DMS53 (cell line): ENCODE data around the gene ANKRD33B.

Experiments used
- DNase-seq: peaks from one replicate; lab custom pipeline; 2025; lab: John Stamatoyannopoulos, UW

The ANKRD33B gene

DNA sequence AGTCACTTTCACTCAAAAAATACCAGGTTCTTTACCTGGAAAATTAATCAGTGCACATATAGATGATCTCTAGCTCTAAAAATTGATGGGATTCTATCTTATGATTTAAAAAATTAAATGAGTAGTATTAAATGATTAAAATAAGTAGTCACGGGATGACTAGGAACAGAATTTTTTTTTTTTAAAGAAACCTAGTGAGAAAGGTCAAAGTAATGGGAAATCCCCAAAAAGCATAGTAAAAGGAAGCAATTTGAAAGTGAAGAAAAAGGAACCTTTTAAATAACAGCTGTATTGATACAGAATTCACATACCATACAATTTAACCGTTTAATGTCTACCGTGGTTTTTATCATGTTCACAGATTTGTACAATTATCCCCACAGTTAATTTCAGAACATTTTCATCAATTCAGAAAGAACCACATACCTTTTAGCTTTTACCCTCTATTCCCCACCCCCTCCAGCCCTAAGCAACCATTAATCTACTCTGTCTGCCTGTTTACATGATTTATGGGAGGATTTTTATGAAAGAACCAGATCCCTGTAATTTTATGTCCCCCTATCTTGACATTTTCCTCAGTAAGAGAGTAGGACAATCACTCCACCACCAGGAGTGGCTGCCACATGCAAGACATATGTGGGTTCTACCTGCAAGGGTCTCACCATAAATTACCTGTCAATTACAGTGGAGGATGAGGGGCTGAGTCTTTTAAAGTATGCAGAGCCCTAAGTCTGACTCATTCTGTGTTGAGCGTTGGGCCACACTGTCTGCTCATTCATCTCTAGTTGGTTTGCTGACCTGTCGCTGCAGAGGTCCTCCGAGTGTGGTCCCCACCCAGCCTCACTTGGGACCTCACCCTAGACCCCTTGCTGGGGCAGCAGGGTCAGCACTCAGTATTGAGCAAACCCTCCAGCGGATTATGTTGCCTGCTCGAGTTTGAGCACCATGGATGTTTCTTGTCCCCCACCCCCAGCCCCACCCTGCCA lies 16.0 kb downstream of the ANKRD33B start:
- no peak for DNase-seq

- no peak for DNase-seq
Observed at GRCh38 chr5:10580531-10581423, 16.9 kb downstream of the ANKRD33B start.

GRCh38 chr5:10581424-10581748 lies 17.5 kb downstream of the ANKRD33B start:
- no peak for DNase-seq

- no peak for DNase-seq
Observed at GRCh38 chr5:10581867-10582511, 18.1 kb downstream of the ANKRD33B start.

DNA sequence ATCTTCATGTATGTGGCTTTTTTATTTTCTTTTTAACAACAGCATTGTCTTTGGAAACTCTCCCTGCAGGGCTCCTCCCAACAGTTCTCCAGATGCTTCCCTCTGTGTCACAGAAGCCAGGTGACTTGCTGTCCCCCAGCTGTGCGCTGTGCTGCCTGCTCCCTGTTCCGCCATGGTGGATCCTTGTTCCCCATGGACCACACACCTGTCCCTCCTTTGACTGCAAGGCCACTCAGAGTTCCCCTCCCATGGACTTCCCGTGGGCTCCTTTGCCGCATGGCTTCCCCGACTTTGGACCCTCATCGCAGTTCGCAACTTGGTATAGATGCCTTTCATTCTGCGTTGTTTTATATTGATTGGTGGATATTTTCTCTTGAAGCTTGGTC lies 18.6 kb downstream of the ANKRD33B start:
- DNase-seq = no peak

GRCh38 chr5:10583663-10584572 lies 20.0 kb downstream of the ANKRD33B start:
- no peak for DNase-seq

DNA sequence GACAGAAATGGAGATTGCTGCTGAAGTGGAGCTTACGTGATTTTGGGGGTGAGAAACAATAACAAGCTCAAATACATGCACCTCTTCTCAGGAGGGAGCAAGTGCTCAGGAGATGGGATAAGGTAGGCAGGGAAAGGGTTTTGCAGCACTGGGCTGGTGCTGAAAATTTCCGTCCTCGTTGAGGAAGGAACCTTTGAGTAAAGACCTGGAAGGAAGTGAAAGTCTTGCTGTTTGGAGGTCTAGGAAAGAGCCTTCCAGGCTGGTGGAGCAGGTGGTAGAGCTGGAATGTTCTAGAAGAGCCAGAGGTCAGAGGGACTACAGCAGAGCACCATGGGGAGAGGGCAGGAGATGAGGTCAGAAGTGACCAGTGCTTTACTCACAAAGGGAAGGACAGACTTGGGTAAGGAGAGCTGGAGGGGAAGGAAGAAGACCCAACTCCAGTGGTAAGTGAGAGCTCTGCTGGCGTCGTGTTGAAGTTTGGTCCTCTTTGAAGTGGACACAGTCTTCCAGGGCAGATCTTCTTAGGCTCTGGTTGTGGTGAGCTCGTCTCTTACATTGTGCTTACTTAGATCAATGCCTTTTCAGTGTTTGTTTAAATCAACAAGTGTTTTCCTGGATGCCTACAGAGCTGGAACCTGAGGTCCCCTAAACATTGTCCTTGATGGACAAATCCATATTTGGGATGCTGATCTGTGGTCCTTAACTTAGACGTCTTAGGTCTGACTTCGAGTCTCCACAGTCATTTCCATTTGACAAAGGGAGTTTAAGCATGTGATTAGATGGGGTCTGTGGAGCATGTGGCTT lies 21.0 kb downstream of the ANKRD33B start:
- no peak for DNase-seq

GRCh38 chr5:10585518-10585915 lies 21.6 kb downstream of the ANKRD33B start:
- DNase-seq = no peak

DNA sequence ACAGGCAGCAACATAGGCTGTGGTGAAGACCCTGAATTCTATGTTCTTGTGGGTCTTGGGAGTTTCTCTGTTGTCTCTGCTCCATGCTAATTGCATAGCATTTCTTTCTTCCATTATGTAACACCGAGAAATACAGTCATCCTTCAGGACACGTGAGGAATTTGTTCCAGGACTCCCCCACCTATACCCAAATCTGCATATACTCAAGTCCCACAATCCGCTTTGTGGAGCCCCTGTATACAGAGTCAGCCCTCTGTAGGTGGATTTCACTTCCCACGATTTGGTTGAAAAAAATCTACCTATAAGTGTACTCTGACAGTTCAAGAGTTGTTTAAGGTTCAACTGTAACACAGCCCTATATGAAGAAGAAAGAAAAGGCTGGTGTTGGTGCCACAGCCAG lies 22.1 kb downstream of the ANKRD33B start:
- DNase-seq = no peak

DNA sequence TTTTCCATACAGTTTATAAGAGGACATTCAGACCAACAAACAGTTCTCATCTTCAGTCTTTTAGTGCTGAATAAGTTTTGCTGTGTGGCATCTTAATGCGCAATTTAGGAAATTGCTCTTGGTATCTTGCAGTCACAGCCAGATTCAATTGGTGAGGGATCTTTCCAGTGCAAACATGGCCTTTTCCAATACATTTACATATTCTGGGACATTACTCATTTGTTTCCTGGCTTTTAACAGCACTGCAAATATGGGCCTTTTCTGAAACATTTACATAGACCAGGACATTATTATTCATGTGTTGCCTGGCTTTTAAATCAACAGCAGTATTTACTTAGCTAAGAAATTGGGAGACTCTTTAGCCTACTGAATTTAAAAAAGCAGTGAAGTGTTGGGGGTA lies 22.7 kb downstream of the ANKRD33B start:
- DNase-seq = no peak

- no peak for DNase-seq
Observed at GRCh38 chr5:10588109-10588775, 24.4 kb downstream of the ANKRD33B start.

DNA sequence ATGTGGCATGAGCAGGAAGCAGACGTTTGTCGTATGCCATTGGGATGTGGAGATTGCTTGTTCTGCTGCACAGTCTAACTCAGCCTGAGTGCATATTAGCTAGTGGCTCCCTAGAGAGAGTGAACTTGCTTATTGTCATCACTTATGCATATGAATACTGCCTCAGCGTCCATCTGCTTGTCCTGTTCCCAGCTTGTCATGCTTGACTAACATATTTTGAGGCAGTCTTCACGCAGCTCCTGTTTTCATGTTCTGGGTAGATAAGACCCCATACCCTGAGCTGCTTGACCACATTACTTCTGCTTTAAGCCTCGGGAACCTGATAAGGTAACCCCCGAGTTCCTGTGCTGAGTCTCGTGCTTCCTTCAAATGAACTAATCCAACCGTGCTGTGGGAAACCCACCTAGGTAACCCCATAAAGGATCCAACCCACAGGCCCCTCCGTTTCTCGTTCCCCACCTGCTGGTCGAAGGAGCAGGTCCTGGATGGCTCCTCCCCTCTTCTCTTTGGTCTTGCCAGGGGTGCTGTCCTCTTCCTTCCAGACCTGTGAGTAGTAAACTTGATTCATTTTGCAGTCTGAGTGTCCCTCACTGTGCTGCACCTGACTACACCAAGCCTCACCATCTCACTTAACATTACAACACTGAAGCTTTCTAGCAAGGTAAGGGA lies 25.0 kb downstream of the ANKRD33B start:
- no peak for DNase-seq

DNA sequence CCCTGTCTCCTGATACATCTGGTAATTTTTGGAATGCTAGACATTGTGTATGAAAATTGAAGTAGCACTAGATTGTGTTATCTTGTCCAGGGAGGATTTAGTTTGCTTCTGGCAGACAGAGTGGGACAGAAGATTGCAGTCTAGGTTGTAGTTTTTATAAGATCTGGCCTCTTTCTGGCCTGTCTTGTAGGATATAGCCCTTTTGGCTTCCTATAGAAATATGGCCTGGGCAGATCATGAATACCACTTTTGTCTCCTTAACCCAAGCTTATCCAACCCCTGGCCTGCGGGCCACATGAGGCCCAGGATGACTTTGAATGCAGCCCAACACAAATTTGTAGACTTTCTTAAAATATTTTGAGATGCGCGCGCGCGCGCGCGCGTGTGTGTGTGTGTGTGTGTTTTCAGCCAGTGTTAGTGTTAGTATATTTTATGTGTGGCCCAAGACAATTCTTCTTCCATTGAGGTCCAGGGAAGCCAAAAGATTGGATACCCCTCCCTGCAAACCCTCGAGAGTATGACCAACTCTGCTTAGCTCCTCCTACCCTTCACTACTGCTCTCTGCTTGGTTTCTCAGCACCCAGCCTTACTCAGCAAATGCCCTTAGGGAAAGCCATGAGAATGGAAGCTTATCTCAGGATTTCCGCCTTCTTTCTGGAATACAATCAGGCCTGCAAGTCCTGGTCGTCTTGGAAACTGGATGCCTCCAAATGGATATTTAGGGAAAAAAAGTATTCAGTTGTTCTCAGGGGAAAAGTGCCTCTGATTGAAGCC lies 26.5 kb downstream of the ANKRD33B start:
- no peak for DNase-seq

- DNase-seq = no peak
Observed at GRCh38 chr5:10591159-10591558, 27.3 kb downstream of the ANKRD33B start.

DNA sequence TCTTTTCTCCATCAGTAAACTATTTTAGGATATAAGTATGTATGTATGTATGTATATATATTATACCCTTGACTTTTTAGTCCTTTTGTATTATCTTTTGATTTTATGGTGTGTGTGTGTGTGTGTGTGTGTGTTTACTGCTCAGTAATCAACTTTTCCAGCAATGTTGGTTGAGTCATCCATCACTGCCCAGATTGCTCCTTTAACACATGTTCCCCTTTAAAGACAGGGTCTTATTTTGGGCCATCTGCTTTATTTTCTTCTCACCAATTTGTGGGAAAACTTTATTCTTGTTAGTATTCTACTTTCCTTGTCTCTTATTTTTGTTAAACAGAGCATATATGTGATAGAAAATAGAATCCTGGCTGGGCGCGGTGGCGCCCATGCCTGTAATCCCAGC lies 28.1 kb downstream of the ANKRD33B start:
- DNase-seq = no peak

GRCh38 chr5:10592601-10593000 lies 28.7 kb downstream of the ANKRD33B start:
- no peak for DNase-seq

- DNase-seq = no peak
Observed at GRCh38 chr5:10593531-10594181, 29.8 kb downstream of the ANKRD33B start.

DNA sequence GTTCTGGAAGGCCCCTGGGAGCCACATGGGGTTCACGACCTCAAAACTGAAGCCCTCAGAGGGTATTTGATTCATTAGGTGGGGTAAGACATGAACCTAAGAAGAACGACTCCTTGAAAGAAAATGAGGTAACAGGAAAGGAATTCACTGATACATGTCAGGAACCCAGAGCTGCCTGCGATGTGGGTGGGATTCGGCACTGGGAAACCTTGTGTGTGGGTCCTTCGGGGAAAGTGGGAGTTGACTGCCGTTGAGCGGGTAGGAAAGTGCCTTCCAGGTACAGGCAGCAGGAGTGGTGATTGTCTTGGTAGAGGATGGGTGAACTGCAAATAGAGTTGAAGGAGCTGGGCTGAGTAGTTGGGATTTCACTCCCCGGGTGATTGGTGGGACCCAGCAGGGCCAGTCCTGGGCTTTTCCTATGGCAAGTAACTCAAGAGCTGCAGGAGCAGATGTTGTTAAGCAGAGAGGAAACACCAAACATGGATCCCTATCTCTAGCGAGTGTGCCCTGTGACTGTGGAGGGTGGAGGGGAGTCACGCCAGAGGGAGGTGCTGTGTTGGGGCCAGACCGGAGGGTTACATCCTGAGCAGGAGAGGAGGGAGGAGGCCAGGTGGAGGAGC lies 30.8 kb downstream of the ANKRD33B start:
- no peak for DNase-seq
